Measurements from ENCODE around the gene MAML1. TPM values are rescaled to one million over a fixed set of nuclear protein-coding genes. Genes with fewer than 3 reads are reported as not detected.

Gene MAML1
- total RNA-seq, 4 donors from 2014 or later, result 31.8 to 51.3 (median 36.8) TPM

DNA sequence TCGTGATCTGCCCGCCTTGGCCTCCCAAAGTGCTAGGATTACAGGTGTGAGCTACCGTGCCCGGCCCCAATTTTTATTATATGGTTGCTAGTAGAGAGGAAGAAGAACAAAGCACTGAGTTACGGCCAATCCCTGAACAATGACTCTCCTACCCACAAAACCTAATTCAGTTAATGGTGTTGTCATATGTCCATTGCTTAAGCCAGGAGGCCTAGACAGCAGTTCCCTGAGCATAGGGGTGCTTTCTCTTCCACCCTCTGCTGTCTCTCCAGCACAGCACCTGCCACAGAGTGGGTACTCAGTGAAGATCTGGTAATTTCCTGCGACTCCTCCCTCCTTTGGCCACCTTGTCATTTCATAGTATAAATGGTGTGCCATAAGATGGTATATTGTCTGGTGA lies 39.7 kb downstream of the MAML1 start:
- TF ChIP-seq, protein P1, sequence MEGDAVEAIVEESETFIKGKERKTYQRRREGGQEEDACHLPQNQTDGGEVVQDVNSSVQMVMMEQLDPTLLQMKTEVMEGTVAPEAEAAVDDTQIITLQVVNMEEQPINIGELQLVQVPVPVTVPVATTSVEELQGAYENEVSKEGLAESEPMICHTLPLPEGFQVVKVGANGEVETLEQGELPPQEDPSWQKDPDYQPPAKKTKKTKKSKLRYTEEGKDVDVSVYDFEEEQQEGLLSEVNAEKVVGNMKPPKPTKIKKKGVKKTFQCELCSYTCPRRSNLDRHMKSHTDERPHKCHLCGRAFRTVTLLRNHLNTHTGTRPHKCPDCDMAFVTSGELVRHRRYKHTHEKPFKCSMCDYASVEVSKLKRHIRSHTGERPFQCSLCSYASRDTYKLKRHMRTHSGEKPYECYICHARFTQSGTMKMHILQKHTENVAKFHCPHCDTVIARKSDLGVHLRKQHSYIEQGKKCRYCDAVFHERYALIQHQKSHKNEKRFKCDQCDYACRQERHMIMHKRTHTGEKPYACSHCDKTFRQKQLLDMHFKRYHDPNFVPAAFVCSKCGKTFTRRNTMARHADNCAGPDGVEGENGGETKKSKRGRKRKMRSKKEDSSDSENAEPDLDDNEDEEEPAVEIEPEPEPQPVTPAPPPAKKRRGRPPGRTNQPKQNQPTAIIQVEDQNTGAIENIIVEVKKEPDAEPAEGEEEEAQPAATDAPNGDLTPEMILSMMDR (IDR thresholded peaks at IDR 0.05), result no peak
- TF ChIP-seq POLR2A (IDR thresholded peaks at IDR 0.05), result no peak
- no peaks in the 10 kb centered on the region for H3K27me3 ChIP-seq
- WGBS, 2 donors (ENCODE audit: low coverage in 1 of 2), result 94 to 100% methylated on average over 3 to 6 of the region's 6 CpGs
- H3K4me1 ChIP-seq, result peaks cover 0 to 23% (median 0%) of the 10 kb centered on the region in 3 donors
- H3K4me3 ChIP-seq, result no peak overlapping the region
- ATAC-seq, result no peak
- no peaks in the 10 kb centered on the region for H3K9me3 ChIP-seq
- H3K27ac ChIP-seq, result no peak overlapping the region
- peaks cover 0 to 95% of the 10 kb centered on the region in 2 donors for H3K36me3 ChIP-seq

DNA sequence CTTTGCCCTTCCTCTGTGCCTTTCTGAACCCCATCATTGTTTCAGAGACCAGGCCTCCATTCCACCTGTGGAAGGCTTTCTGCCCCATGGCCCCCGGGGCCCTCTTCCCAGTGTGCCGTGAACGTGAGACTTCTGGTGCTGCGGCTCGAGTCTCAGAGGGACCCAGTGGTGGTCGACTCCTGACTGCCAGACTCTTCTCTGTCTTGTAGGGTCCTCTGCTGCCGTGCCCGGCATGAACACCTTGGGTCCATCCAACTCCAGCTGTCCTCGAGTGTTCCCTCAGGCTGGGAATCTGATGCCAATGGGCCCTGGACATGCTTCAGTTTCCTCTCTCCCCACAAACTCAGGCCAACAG lies 41.0 kb downstream of the MAML1 start:
- H3K36me3 ChIP-seq, result peaks cover 0 to 95% of the 10 kb centered on the region in 2 donors
- H3K4me1 ChIP-seq, result peaks cover 0 to 10% (median 0%) of the 10 kb centered on the region in 3 donors
- no peaks in the 10 kb centered on the region for H3K27me3 ChIP-seq
- WGBS, 2 donors (ENCODE audit: low coverage in 1 of 2), result 95% methylated on average over 8 of the region's 9 CpGs; no CpG with 5 or more reads in 1 of the 2 donors
- ATAC-seq, result no peak
- no peak overlapping the region for H3K27ac ChIP-seq
- H3K9me3 ChIP-seq, result no peaks in the 10 kb centered on the region
- no peak overlapping the region for H3K4me3 ChIP-seq
- TF ChIP-seq POLR2AphosphoS5 (IDR thresholded peaks at IDR 0.05) (no peak), EP300 (IDR thresholded peaks at IDR 0.05) (no peak), POLR2A (IDR thresholded peaks at IDR 0.05) (no peak)
- TF ChIP-seq, protein P1 (IDR thresholded peaks at IDR 0.05), result no peak

DNA sequence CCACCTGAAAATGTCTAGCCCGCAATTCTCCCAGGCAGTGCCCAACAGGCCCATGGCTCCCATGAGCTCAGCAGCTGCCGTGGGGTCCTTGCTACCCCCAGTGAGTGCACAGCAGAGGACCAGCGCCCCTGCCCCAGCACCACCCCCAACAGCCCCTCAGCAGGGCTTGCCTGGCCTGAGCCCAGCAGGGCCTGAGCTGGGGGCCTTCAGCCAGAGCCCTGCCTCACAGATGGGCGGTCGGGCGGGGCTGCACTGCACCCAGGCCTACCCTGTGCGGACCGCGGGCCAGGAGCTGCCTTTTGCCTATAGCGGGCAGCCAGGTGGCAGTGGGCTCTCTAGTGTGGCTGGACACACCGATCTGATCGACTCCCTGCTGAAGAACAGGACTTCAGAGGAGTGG lies 41.8 kb downstream of the MAML1 start:
- 98% methylated on average over 8 of the region's 12 CpGs; no CpG with 5 or more reads in 1 of the 2 donors for WGBS, 2 donors (ENCODE audit: low coverage in 1 of 2)
- TF ChIP-seq, protein P1 (IDR thresholded peaks at IDR 0.05), result no peak
- no peak for TF ChIP-seq EP300 (IDR thresholded peaks at IDR 0.05)
- TF ChIP-seq POLR2AphosphoS5 (IDR thresholded peaks at IDR 0.05), result no peak
- no peak overlapping the region for H3K27ac ChIP-seq
- no peak overlapping the region for H3K4me3 ChIP-seq
- H3K27me3 ChIP-seq, result no peaks in the 10 kb centered on the region
- peaks cover 0 to 95% of the 10 kb centered on the region in 2 donors for H3K36me3 ChIP-seq
- no peak for ATAC-seq
- H3K9me3 ChIP-seq, result no peaks in the 10 kb centered on the region
- peaks cover 0 to 2% (median 0%) of the 10 kb centered on the region in 3 donors for H3K4me1 ChIP-seq

- H3K4me3 ChIP-seq, result no peak overlapping the region
- no peaks in the 10 kb centered on the region for H3K27me3 ChIP-seq
- TF ChIP-seq EP300 (IDR thresholded peaks at IDR 0.05), result no peak
- TF ChIP-seq, protein P1 (IDR thresholded peaks at IDR 0.05), result no peak
- TF ChIP-seq POLR2AphosphoS5 (IDR thresholded peaks at IDR 0.05), result no peak
- no peak for TF ChIP-seq POLR2A (IDR thresholded peaks at IDR 0.05)
- H3K27ac ChIP-seq, result no peak overlapping the region
- 88 to 100% methylated on average over 2 to 3 of the region's 11 CpGs for WGBS, 2 donors (ENCODE audit: low coverage in 1 of 2)
- H3K36me3 ChIP-seq, result peaks cover 0 to 88% of the 10 kb centered on the region in 2 donors
- H3K9me3 ChIP-seq, result no peaks in the 10 kb centered on the region
- no peak for ATAC-seq
- no peaks in the 10 kb centered on the region for H3K4me1 ChIP-seq
These were observed 43.9 kb downstream of the MAML1 start for GRCh38 chr5:179776411-179776938.

DNA sequence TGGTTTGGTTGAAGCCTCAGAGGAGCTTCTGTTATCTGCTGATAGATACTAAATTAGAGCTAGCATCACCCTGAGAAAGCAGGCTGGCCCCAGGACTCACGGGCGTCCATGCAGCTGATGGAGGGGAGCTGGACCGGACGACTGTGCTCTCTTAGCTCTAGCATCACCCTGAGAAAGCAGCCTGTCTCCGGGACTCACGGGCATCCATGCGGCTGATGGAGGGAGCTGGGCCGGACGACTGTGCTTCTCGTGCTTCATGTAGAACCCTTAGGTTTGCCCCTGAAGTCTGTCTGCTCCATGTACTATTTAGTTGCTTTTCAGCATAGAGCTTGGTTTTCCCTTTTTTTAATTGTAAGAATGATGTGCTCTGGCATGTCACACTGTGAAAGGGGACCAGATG lies 44.8 kb downstream of the MAML1 start:
- Histone ChIP-seq H3K36me3 (peaks cover 0 to 79% of the 10 kb centered on the region in 2 donors), H3K4me3 (no peak overlapping the region), H3K27ac (no peak overlapping the region), H3K4me1 (no peaks in the 10 kb centered on the region), H3K27me3 (no peaks in the 10 kb centered on the region), H3K9me3 (no peaks in the 10 kb centered on the region)
- no peak for ATAC-seq
- 67 to 100% methylated on average over 1 of the region's 10 CpGs for WGBS, 2 donors (ENCODE audit: low coverage in 1 of 2)
- TF ChIP-seq EP300 (IDR thresholded peaks at IDR 0.05), result no peak
- TF ChIP-seq, protein P1 (IDR thresholded peaks at IDR 0.05), result no peak

Data from gastroesophageal sphincter (tissue), 4 donors.